ENCODE measurements around the gene TPGS1.

TPGS1 gene

GRCh38 chr19:463483-464207 lies 43.7 kb upstream of the TPGS1 start:
- H3K79me2 ChIP-seq (ENCODE audit: insufficient read depth, low read length) = no peaks in the 10 kb centered on the region
- H3K27me3 ChIP-seq (ENCODE audit: insufficient read depth, low read length, poor library complexity) = no peaks in the 10 kb centered on the region
- no peaks in the 10 kb centered on the region for H4K20me1 ChIP-seq (ENCODE audit: insufficient read depth, low read length)
- TF ChIP-seq EZH2 (IDR thresholded peaks at IDR 0.05; ENCODE audit: borderline replicate concordance, low read depth, low read length, severe bottlenecking) (no peak), CTCF (IDR thresholded peaks at IDR 0.05; ENCODE audit: borderline replicate concordance, extremely low read depth, low read length, poor library complexity, severe bottlenecking) (no peak)
- no peak overlapping the region for H3K9ac ChIP-seq (ENCODE audit: low read depth, low read length)
- H3K4me3 ChIP-seq (ENCODE audit: low read depth in 1 of 2, low read length in 2 of 2) = no peak overlapping the region
- no peaks in the 10 kb centered on the region for H3K4me1 ChIP-seq (ENCODE audit: insufficient read depth, low read length)
- no peak overlapping the region for H2AFZ ChIP-seq (ENCODE audit: low read depth, low read length)
- no peak overlapping the region for H3K4me2 ChIP-seq (ENCODE audit: insufficient read depth, low read length)
- DNase-seq (no peak), ATAC-seq (ENCODE audit: insufficient read depth, low read depth) (no peak)
- H3K27ac ChIP-seq (ENCODE audit: low read length) = no peak overlapping the region
- H3K9me3 ChIP-seq (ENCODE audit: insufficient read depth, low read length, severe bottlenecking) = no peaks in the 10 kb centered on the region
- no peaks in the 10 kb centered on the region for H3K36me3 ChIP-seq (ENCODE audit: insufficient read depth, low read length)

- no peak for TF ChIP-seq CTCF (IDR thresholded peaks at IDR 0.05; ENCODE audit: borderline replicate concordance, extremely low read depth, low read length, poor library complexity, severe bottlenecking)
- no peak for TF ChIP-seq EZH2 (IDR thresholded peaks at IDR 0.05; ENCODE audit: borderline replicate concordance, low read depth, low read length, severe bottlenecking)
- H3K27ac ChIP-seq (ENCODE audit: low read length) = no peak overlapping the region
- no peaks in the 10 kb centered on the region for H3K9me3 ChIP-seq (ENCODE audit: insufficient read depth, low read length, severe bottlenecking)
- no peak overlapping the region for H3K4me3 ChIP-seq (ENCODE audit: low read depth in 1 of 2, low read length in 2 of 2)
- H3K4me2 ChIP-seq (ENCODE audit: insufficient read depth, low read length) = no peak overlapping the region
- H3K4me1 ChIP-seq (ENCODE audit: insufficient read depth, low read length) = no peaks in the 10 kb centered on the region
- H4K20me1 ChIP-seq (ENCODE audit: insufficient read depth, low read length) = no peaks in the 10 kb centered on the region
- H3K27me3 ChIP-seq (ENCODE audit: insufficient read depth, low read length, poor library complexity) = no peaks in the 10 kb centered on the region
- no peak for ATAC-seq (ENCODE audit: insufficient read depth, low read depth)
- no peak overlapping the region for H2AFZ ChIP-seq (ENCODE audit: low read depth, low read length)
- no peak overlapping the region for H3K9ac ChIP-seq (ENCODE audit: low read depth, low read length)
- no peaks in the 10 kb centered on the region for H3K79me2 ChIP-seq (ENCODE audit: insufficient read depth, low read length)
- H3K36me3 ChIP-seq (ENCODE audit: insufficient read depth, low read length) = no peaks in the 10 kb centered on the region
- DNase-seq = no peak
These were observed 43.1 kb upstream of the TPGS1 start for GRCh38 chr19:464208-464545.

GRCh38 chr19:465056-465816 lies 42.1 kb upstream of the TPGS1 start:
- Histone ChIP-seq H3K4me2 (ENCODE audit: insufficient read depth, low read length) (no peak overlapping the region), H3K4me1 (ENCODE audit: insufficient read depth, low read length) (no peaks in the 10 kb centered on the region), H3K27ac (ENCODE audit: low read length) (no peak overlapping the region), H2AFZ (ENCODE audit: low read depth, low read length) (no peak overlapping the region), H3K36me3 (ENCODE audit: insufficient read depth, low read length) (no peaks in the 10 kb centered on the region), H3K79me2 (ENCODE audit: insufficient read depth, low read length) (no peaks in the 10 kb centered on the region), H4K20me1 (ENCODE audit: insufficient read depth, low read length) (no peaks in the 10 kb centered on the region), H3K4me3 (ENCODE audit: low read depth in 1 of 2, low read length in 2 of 2) (no peak overlapping the region), H3K9ac (ENCODE audit: low read depth, low read length) (no peak overlapping the region), H3K27me3 (ENCODE audit: insufficient read depth, low read length, poor library complexity) (no peaks in the 10 kb centered on the region), H3K9me3 (ENCODE audit: insufficient read depth, low read length, severe bottlenecking) (no peaks in the 10 kb centered on the region)
- DNase-seq = no peak
- no peak for ATAC-seq (ENCODE audit: insufficient read depth, low read depth)
- TF ChIP-seq EZH2 (IDR thresholded peaks at IDR 0.05; ENCODE audit: borderline replicate concordance, low read depth, low read length, severe bottlenecking) (no peak), CTCF (IDR thresholded peaks at IDR 0.05; ENCODE audit: borderline replicate concordance, extremely low read depth, low read length, poor library complexity, severe bottlenecking) (no peak)

Measured in DND-41 (cell line).